ENCODE results near the gene HOXC9. TPM values are rescaled to one million over a fixed set of nuclear protein-coding genes. Genes with fewer than 3 reads are reported as not detected.

HOXC9 gene
- total and polyA plus RNA-seq, 2 of the 4 experiments (the other 2 are of a cell fraction): 0.26 TPM; not detected in 1

GRCh38 chr12:54037360-54038283 is 37.7 kb downstream of the HOXC9 start:
- ChIA-PET POLR2A (ENCODE audit: unreplicated experiment) (no interaction called here), CTCF (interaction anchor here (0.6 to 0.7 kb wide), 2 partner anchors 29 to 154 kb away, joined by 3 to 9 read pairs; partner anchors contain the start of gene HOXC8)
- Histone ChIP-seq H3K4ac (ENCODE audit: low read depth, low read length) (no peak overlapping the region), H3K56ac (ENCODE audit: extremely low read depth, insufficient read depth, low read length) (no peak overlapping the region), H2AK5ac (ENCODE audit: low read depth, low read length) (no peak overlapping the region), H3K9me1 (ENCODE audit: insufficient read depth, low read length) (no peaks in the 10 kb centered on the region), H2BK20ac (ENCODE audit: low read depth, low read length) (no peak overlapping the region), H4K20me1 (ENCODE audit: insufficient read depth, low read length) (no peaks in the 10 kb centered on the region), H2BK5ac (ENCODE audit: low read depth, low read length, poor library complexity, severe bottlenecking) (no peak overlapping the region), H3K18ac (ENCODE audit: low read depth, low read length) (no peak overlapping the region), H2AFZ (replicated peaks; ENCODE audit: low read length, poor library complexity) (no peak overlapping the region), H2AK9ac (replicated peaks; ENCODE audit: low read depth, low read length, poor library complexity) (no peak overlapping the region), H3K27ac (ENCODE audit: insufficient read depth, low read length) (no peak overlapping the region), H3K9me3 (ENCODE audit: control insufficient read depth, insufficient read depth, low read length) (peaks cover 7% of the 10 kb centered on the region), H3K14ac (replicated peaks; ENCODE audit: low read depth, low read length) (no peak overlapping the region), H3K9ac (ENCODE audit: low read depth, low read length) (no peak overlapping the region), H4K91ac (ENCODE audit: insufficient read depth, low read depth, low read length) (no peak overlapping the region), H4K8ac (ENCODE audit: low read depth in 2 of 2, low read length in 2 of 2) (no peak overlapping the region), H4K5ac (ENCODE audit: low read depth, low read length) (no peak overlapping the region), H3K23ac (ENCODE audit: low read depth, low read length) (no peak overlapping the region), H2BK15ac (ENCODE audit: low read depth, low read length) (no peak overlapping the region), H3K36me3 (ENCODE audit: control insufficient read depth, insufficient read depth, low read length) (no peaks in the 10 kb centered on the region), H3K4me3 (ENCODE audit: insufficient read depth, low read depth, low read length) (no peak overlapping the region), H3K4me2 (ENCODE audit: low read depth, low read length) (no peak overlapping the region), H2BK120ac (ENCODE audit: low read depth, low read length) (no peak overlapping the region), H3K4me1 (ENCODE audit: control insufficient read depth, insufficient read depth, low read length) (no peaks in the 10 kb centered on the region), H3K27me3 (ENCODE audit: control insufficient read depth, insufficient read depth, low read length) (peaks cover 73% of the 10 kb centered on the region), H3K79me1 (ENCODE audit: low read depth in 1 of 2, low read length in 2 of 2) (no peaks in the 10 kb centered on the region)
- no peak for DNase-seq
- dilution Hi-C loops (cut with HindIII; ENCODE audit: low sequenced_read_pairs, unreplicated experiment) (no loop called here), in situ Hi-C loops (cut with MboI; ENCODE audit: low sequenced_read_pairs) (no loop called here), intact Hi-C loops (cut with micrococcal nuclease) (no loop called here)
- BruUV-seq (replicated peaks): no TSS peak
- no peak for TF ChIP-seq CTCF (conservative IDR thresholded peaks at IDR 0.05; ENCODE audit: low read depth, low read length)
- no peak for TF ChIP-seq NFE2L2 (IDR thresholded peaks at IDR 0.05; ENCODE audit: low read depth, low read length)
- TF ChIP-seq MAFK (IDR thresholded peaks at IDR 0.05; ENCODE audit: low read depth, low read length): no peak
- no peak for TF ChIP-seq BHLHE40 (IDR thresholded peaks at IDR 0.05; ENCODE audit: low read depth, low read length)
- no peak for TF ChIP-seq RAD21 (IDR thresholded peaks at IDR 0.05; ENCODE audit: low read length)
- TF ChIP-seq ELK1 (IDR thresholded peaks at IDR 0.05; ENCODE audit: borderline replicate concordance, low read depth, low read length): no peak
- no peak for TF ChIP-seq RCOR1 (IDR thresholded peaks at IDR 0.05; ENCODE audit: insufficient replicate concordance, low read length)
- no peak for TF ChIP-seq CHD1 (IDR thresholded peaks at IDR 0.05; ENCODE audit: low read depth, low read length)
- WGBS, 2 experiments (ENCODE audit: extremely low coverage in 2 of 2, insufficient read length in 1 of 2): no CpG with 5 or more reads among the region's 14 CpGs
- no peak for ATAC-seq (ENCODE audit: low read depth)
